Tibial artery (tissue), 4 donors: ENCODE measurements around the gene MYH16.

Experiments used
- DNase-seq, 2 donors: peaks; one replicate each; pipeline ENCODE4 v3.0.0-alpha.2; 2019
- H3K27ac ChIP-seq, 2 donors: fragments of 200-600 bp; sonication (generic) in 1 of 2; 1 replicate in 1 of 2; 2 replicates in 1 of 2; pipeline ENCODE4 v1.5.1; 2018 to 2019; ENCODE audit warnings: mild to moderate bottlenecking in 1 of 2
- H3K27me3 ChIP-seq, 2 donors: fragments of 200-600 bp; sonication (generic) in 1 of 2; one replicate each; pipeline versions ENCODE4 v1.5.1 to v1.6.0; 2016 to 2019
- H3K36me3 ChIP-seq, 3 donors: fragments of 200-600 bp; sonication (generic) in 2 of 3; one replicate each; pipeline ENCODE4 v1.5.1; 2016 to 2019; ENCODE audit warnings: mild to moderate bottlenecking in 2 of 3
- H3K4me1 ChIP-seq, 4 donors: fragments of 200-600 bp; sonication (generic) in 2 of 4; 1 replicate in 3 of 4; 2 replicates in 1 of 4; pipeline ENCODE4 v1.5.1; 2016 to 2019
- H3K4me3 ChIP-seq, 2 donors: fragments of 200-600 bp; sonication (generic) in 1 of 2; 1 replicate in 1 of 2; 2 replicates in 1 of 2; pipeline ENCODE4 v1.5.1; 2018 to 2019; ENCODE audit warnings: mild to moderate bottlenecking in 2 of 2
- H3K9me3 ChIP-seq, 3 donors: fragments of 200-600 bp; sonication (generic) in 1 of 3; one replicate each; pipeline ENCODE4 v1.5.1; 2016 to 2019
- CTCF ChIP-seq, 2 experiments: fragments of 200-600 bp in 1 of 2; fragments of 450-650 bp in 1 of 2; IDR thresholded peaks; one replicate each; pipeline ENCODE4 v1.5.1; 2017 to 2019; ENCODE audit warnings: antibody characterized with exemption in 2 of 2, mild to moderate bottlenecking in 1 of 2, moderate library complexity in 1 of 2
- intact Hi-C: fragments of 100-400 bp; cut with DNase I; formaldehyde crosslinking; loops from one replicate; pipeline ENCODE4 v1.15.0; 2023; ENCODE audit warnings: low total_unique reads

MYH16 gene

GRCh38 chr7:99310004-99310403, 37.4 kb downstream of the MYH16 start:
- DNase-seq = no peak
- no peak for TF ChIP-seq CTCF (IDR thresholded peaks at IDR 0.05)
- Histone ChIP-seq H3K9me3 (peaks cover 0 to 10% (median 0%) of the 10 kb centered on the region in 3 donors), H3K4me1 (peaks cover 0 to 22% (median 12%) of the 10 kb centered on the region in 4 donors), H3K36me3 (no peaks in the 10 kb centered on the region), H3K27me3 (no peaks in the 10 kb centered on the region), H3K27ac (no peak overlapping the region), H3K4me3 (no peak overlapping the region)
- intact Hi-C loops = loop anchor here (5.0 kb wide), 1 partner anchor 168 kb away; the partner anchor contains the start of gene SMURF1

- TF ChIP-seq CTCF (IDR thresholded peaks at IDR 0.05) = no peak
- Histone ChIP-seq H3K27ac (peak overlapping the region; percentile 58 to 69), H3K4me1 (peaks cover 0 to 22% (median 12%) of the 10 kb centered on the region in 4 donors), H3K9me3 (peaks cover 0 to 10% (median 0%) of the 10 kb centered on the region in 3 donors), H3K27me3 (no peaks in the 10 kb centered on the region), H3K36me3 (no peaks in the 10 kb centered on the region), H3K4me3 (no peak overlapping the region)
- intact Hi-C loops = loop anchor here (5.0 kb wide), 1 partner anchor 169 kb away; the partner anchor contains the start of gene SMURF1
- DNase-seq = no peak
Measured at GRCh38 chr7:99311702-99312101, 39.1 kb downstream of the MYH16 start.

GRCh38 chr7:99312316-99313203, 39.9 kb downstream of the MYH16 start:
- Histone ChIP-seq H3K36me3 (no peaks in the 10 kb centered on the region), H3K9me3 (peaks cover 0 to 10% (median 0%) of the 10 kb centered on the region in 3 donors), H3K4me3 (no peak overlapping the region), H3K4me1 (peaks cover 0 to 22% (median 12%) of the 10 kb centered on the region in 4 donors), H3K27ac (peak overlapping the region; percentile 58 to 69), H3K27me3 (no peaks in the 10 kb centered on the region)
- TF ChIP-seq CTCF (IDR thresholded peaks at IDR 0.05) = peak; percentile 83 to 88
- peak; percentile 79 to 80 for DNase-seq
- intact Hi-C loops = loop anchor here (5.0 kb wide), 1 partner anchor 170 kb away; the partner anchor contains the start of gene SMURF1

GRCh38 chr7:99313204-99313573, 40.5 kb downstream of the MYH16 start:
- Histone ChIP-seq H3K4me3 (no peak overlapping the region), H3K36me3 (no peaks in the 10 kb centered on the region), H3K27me3 (no peaks in the 10 kb centered on the region), H3K4me1 (peaks cover 0 to 22% (median 12%) of the 10 kb centered on the region in 4 donors), H3K9me3 (peaks cover 0 to 10% (median 0%) of the 10 kb centered on the region in 3 donors), H3K27ac (peak overlapping the region in 1 of 2 donors; percentile 69)
- TF ChIP-seq CTCF (IDR thresholded peaks at IDR 0.05) = no peak
- no peak for DNase-seq
- intact Hi-C loops = loop anchor here (5.0 kb wide), 1 partner anchor 171 kb away; the partner anchor contains the start of gene SMURF1

- no peak for TF ChIP-seq CTCF (IDR thresholded peaks at IDR 0.05)
- no peak overlapping the region for H3K27ac ChIP-seq
- peaks cover 0 to 9% (median 0%) of the 10 kb centered on the region in 3 donors for H3K9me3 ChIP-seq
- H3K4me1 ChIP-seq = peaks cover 0 to 22% (median 12%) of the 10 kb centered on the region in 4 donors
- no peak overlapping the region for H3K4me3 ChIP-seq
- intact Hi-C loops = loop anchor here (1.0 to 5.0 kb wide), 2 partner anchors 172 to 276 kb away; partner anchors contain the start of gene SMURF1
- no peaks in the 10 kb centered on the region for H3K27me3 ChIP-seq
- DNase-seq = no peak
- H3K36me3 ChIP-seq = no peaks in the 10 kb centered on the region
Measured at GRCh38 chr7:99314504-99314903, 41.9 kb downstream of the MYH16 start.
